ENCODE data around the gene THOC5.

The THOC5 gene

DNA sequence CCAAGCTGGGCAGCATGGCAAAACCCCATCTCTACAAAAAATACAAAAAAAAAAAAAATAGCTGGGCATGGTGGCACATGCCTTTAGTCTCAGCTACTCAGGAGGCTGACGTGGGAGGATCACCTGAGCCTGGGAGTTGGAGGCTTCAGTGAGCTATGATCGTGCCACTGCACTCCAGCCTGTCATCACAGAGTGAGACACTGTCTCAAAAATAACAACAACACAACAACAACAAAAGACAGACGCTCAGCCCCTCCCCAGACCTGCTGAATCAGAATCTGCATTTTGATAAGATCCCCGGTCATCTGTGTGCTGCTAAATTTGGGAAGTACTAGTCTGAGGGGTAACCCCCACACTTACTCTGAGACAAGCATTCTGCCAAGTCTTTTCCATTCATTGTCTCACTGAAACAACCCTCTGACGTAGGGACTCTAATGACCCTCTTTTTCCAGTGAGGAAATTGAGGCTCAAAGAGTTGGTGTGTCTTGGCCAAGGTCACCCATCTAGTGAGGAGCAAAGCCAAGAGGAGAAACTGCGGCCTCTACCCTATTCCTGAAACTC, 66.1 kb downstream of the THOC5 start:
- H3K27ac ChIP-seq, result no peak overlapping the region
- H3K4me1 ChIP-seq (ENCODE audit: control insufficient read depth in 1 of 2, insufficient read depth in 1 of 2, low read depth in 1 of 2, low read length in 1 of 2), result no peaks in the 10 kb centered on the region
- H3K36me3 ChIP-seq, result no peaks in the 10 kb centered on the region
- H3K27me3 ChIP-seq, result peaks cover 4% of the 10 kb centered on the region
- TF ChIP-seq, protein P1, sequence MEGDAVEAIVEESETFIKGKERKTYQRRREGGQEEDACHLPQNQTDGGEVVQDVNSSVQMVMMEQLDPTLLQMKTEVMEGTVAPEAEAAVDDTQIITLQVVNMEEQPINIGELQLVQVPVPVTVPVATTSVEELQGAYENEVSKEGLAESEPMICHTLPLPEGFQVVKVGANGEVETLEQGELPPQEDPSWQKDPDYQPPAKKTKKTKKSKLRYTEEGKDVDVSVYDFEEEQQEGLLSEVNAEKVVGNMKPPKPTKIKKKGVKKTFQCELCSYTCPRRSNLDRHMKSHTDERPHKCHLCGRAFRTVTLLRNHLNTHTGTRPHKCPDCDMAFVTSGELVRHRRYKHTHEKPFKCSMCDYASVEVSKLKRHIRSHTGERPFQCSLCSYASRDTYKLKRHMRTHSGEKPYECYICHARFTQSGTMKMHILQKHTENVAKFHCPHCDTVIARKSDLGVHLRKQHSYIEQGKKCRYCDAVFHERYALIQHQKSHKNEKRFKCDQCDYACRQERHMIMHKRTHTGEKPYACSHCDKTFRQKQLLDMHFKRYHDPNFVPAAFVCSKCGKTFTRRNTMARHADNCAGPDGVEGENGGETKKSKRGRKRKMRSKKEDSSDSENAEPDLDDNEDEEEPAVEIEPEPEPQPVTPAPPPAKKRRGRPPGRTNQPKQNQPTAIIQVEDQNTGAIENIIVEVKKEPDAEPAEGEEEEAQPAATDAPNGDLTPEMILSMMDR (IDR thresholded peaks at IDR 0.05), result no peak
- H3K9me3 ChIP-seq, result no peaks in the 10 kb centered on the region
- no peak overlapping the region for H3K4me3 ChIP-seq (ENCODE audit: low read depth in 1 of 2, low read length in 1 of 2)

DNA sequence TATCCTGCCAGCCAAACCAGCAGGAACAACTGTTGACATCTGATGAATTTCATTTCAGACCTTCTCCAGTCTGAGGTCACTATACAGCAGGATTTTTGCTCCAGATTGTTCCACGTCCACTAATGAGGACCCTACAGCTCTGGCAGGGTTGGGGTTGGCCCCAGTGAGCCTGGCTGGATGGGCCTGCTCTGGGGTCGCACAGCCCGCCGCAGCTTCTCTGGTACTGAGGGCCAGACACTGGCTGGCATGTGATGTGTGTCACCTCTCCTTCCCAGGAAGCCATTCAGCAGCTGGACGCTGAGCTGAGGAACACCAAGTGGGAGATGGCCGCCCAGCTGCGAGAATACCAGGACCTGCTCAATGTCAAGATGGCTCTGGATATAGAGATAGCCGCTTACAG, 68.1 kb downstream of the THOC5 start:
- no peaks in the 10 kb centered on the region for H3K36me3 ChIP-seq
- H3K4me1 ChIP-seq (ENCODE audit: control insufficient read depth in 1 of 2, insufficient read depth in 1 of 2, low read depth in 1 of 2, low read length in 1 of 2), result peaks cover 5 to 7% of the 10 kb centered on the region in 2 experiments
- no peaks in the 10 kb centered on the region for H3K9me3 ChIP-seq
- no peak overlapping the region for H3K27ac ChIP-seq
- TF ChIP-seq, protein P1 (IDR thresholded peaks at IDR 0.05), result no peak
- H3K27me3 ChIP-seq, result peaks cover 25% of the 10 kb centered on the region
- no peak overlapping the region for H3K4me3 ChIP-seq (ENCODE audit: low read depth in 1 of 2, low read length in 1 of 2)

GRCh38 chr22:29484642-29485041, 68.9 kb downstream of the THOC5 start:
- TF ChIP-seq, protein P1 (IDR thresholded peaks at IDR 0.05), result no peak
- Histone ChIP-seq H3K27ac (no peak overlapping the region), H3K36me3 (no peaks in the 10 kb centered on the region), H3K27me3 (peaks cover 33% of the 10 kb centered on the region), H3K9me3 (no peaks in the 10 kb centered on the region), H3K4me1 (ENCODE audit: control insufficient read depth in 1 of 2, insufficient read depth in 1 of 2, low read depth in 1 of 2, low read length in 1 of 2) (peaks cover 7 to 10% of the 10 kb centered on the region in 2 experiments), H3K4me3 (ENCODE audit: low read depth in 1 of 2, low read length in 1 of 2) (no peak overlapping the region)

GRCh38 chr22:29483254-29483653, 70.3 kb downstream of the THOC5 start:
- TF ChIP-seq, protein P1 (IDR thresholded peaks at IDR 0.05), result no peak
- H3K27me3 ChIP-seq, result peaks cover 47% of the 10 kb centered on the region
- no peaks in the 10 kb centered on the region for H3K9me3 ChIP-seq
- peaks cover 7 to 10% of the 10 kb centered on the region in 2 experiments for H3K4me1 ChIP-seq (ENCODE audit: control insufficient read depth in 1 of 2, insufficient read depth in 1 of 2, low read depth in 1 of 2, low read length in 1 of 2)
- H3K4me3 ChIP-seq (ENCODE audit: low read depth in 1 of 2, low read length in 1 of 2), result no peak overlapping the region
- no peaks in the 10 kb centered on the region for H3K36me3 ChIP-seq
- no peak overlapping the region for H3K27ac ChIP-seq

GRCh38 chr22:29482726-29483125, 70.8 kb downstream of the THOC5 start:
- peaks cover 52% of the 10 kb centered on the region for H3K27me3 ChIP-seq
- H3K4me3 ChIP-seq (ENCODE audit: low read depth in 1 of 2, low read length in 1 of 2), result no peak overlapping the region
- TF ChIP-seq, protein P1 (IDR thresholded peaks at IDR 0.05), result no peak
- no peaks in the 10 kb centered on the region for H3K9me3 ChIP-seq
- H3K27ac ChIP-seq, result no peak overlapping the region
- H3K4me1 ChIP-seq (ENCODE audit: control insufficient read depth in 1 of 2, insufficient read depth in 1 of 2, low read depth in 1 of 2, low read length in 1 of 2), result peaks cover 7 to 10% of the 10 kb centered on the region in 2 experiments
- no peaks in the 10 kb centered on the region for H3K36me3 ChIP-seq

Measured in neutrophil (primary cell).